ENCODE data around the gene OLIG3. TPM values are rescaled to one million over a fixed set of nuclear protein-coding genes. Genes with fewer than 3 reads are reported as not detected.

Gene OLIG3
- total and polyA plus RNA-seq, 4 donors: not detected

GRCh38 chr6:137486416-137486815 is 7.8 kb downstream of the OLIG3 start:
- peaks cover 0 to 6% (median 1%) of the 10 kb centered on the region in 4 donors for H3K4me1 ChIP-seq (ENCODE audit: control insufficient read depth in 4 of 4, insufficient read depth in 4 of 4, low read length in 3 of 4)
- no peak for DNase-seq (ENCODE audit: low spot score)
- peaks cover 0 to 4% (median 3%) of the 10 kb centered on the region in 4 donors for H3K9me3 ChIP-seq (ENCODE audit: control insufficient read depth in 4 of 4, low read length in 3 of 4)
- no peaks in the 10 kb centered on the region for H3K36me3 ChIP-seq (ENCODE audit: control insufficient read depth in 4 of 4, insufficient read depth in 3 of 4, low read depth in 1 of 4, low read length in 3 of 4)
- H3K9ac ChIP-seq (ENCODE audit: low read depth in 1 of 2, low read length in 2 of 2): no peak overlapping the region
- WGBS: 9% methylated on average over 6 of the region's 6 CpGs
- no peak overlapping the region for H3K27ac ChIP-seq (ENCODE audit: low read depth in 1 of 2, low read length in 2 of 2)
- TF ChIP-seq NR2F2 (IDR thresholded peaks at IDR 0.05) (no peak), YY1 (IDR thresholded peaks at IDR 0.05) (no peak), MAX (IDR thresholded peaks at IDR 0.05) (no peak), FOXA1 (IDR thresholded peaks at IDR 0.05) (no peak), ZBTB33 (IDR thresholded peaks at IDR 0.05) (no peak), SP1 (IDR thresholded peaks at IDR 0.05) (no peak), HNF4A (conservative IDR thresholded peaks at IDR 0.05) (no peak), FOXA2 (IDR thresholded peaks at IDR 0.05) (no peak), RAD21 (IDR thresholded peaks at IDR 0.05) (no peak), JUND (IDR thresholded peaks at IDR 0.05) (no peak), ATF3 (IDR thresholded peaks at IDR 0.05) (no peak)
- no peak overlapping the region for H3K4me3 ChIP-seq (ENCODE audit: low read depth in 1 of 3, low read length in 3 of 3)
- peaks cover 9 to 34% (median 19%) of the 10 kb centered on the region in 4 donors for H3K27me3 ChIP-seq (ENCODE audit: control insufficient read depth in 4 of 4, insufficient read depth in 4 of 4, low read length in 3 of 4)

- Histone ChIP-seq H3K4me1 (ENCODE audit: control insufficient read depth in 4 of 4, insufficient read depth in 4 of 4, low read length in 3 of 4) (no peaks in the 10 kb centered on the region), H3K27ac (ENCODE audit: low read depth in 1 of 2, low read length in 2 of 2) (no peak overlapping the region), H3K36me3 (ENCODE audit: control insufficient read depth in 4 of 4, insufficient read depth in 3 of 4, low read depth in 1 of 4, low read length in 3 of 4) (no peaks in the 10 kb centered on the region), H3K9me3 (ENCODE audit: control insufficient read depth in 4 of 4, low read length in 3 of 4) (peaks cover 0 to 4% (median 0%) of the 10 kb centered on the region in 4 donors), H3K9ac (ENCODE audit: low read depth in 1 of 2, low read length in 2 of 2) (no peak overlapping the region), H3K27me3 (ENCODE audit: control insufficient read depth in 4 of 4, insufficient read depth in 4 of 4, low read length in 3 of 4) (peaks cover 0 to 8% (median 3%) of the 10 kb centered on the region in 4 donors), H3K4me3 (ENCODE audit: low read depth in 1 of 3, low read length in 3 of 3) (no peak overlapping the region)
- TF ChIP-seq TAF1 (conservative IDR thresholded peaks at IDR 0.05) (no peak), ZBTB33 (IDR thresholded peaks at IDR 0.05) (no peak), RXRA (IDR thresholded peaks at IDR 0.05) (no peak), HNF4A (conservative IDR thresholded peaks at IDR 0.05) (no peak), CTCF (IDR thresholded peaks at IDR 0.05; ENCODE audit: low read depth, low read length, missing input control) (no peak)
- DNase-seq (ENCODE audit: low spot score): no peak
- 62% methylated on average over 3 of the region's 3 CpGs for WGBS
These were observed 13.8 kb downstream of the OLIG3 start for GRCh38 chr6:137480431-137480830.
